Ovary (tissue), 3 donors: ENCODE results near the gene NCAN.

Source experiments
- CTCF ChIP-seq, 3 donors: fragments of 450-650 bp in 2 of 3; fragments of 200-600 bp in 1 of 3; IDR thresholded peaks; one replicate each; pipeline versions ENCODE4 v1.5.1 to v1.8.0; 2016 to 2022; ENCODE audit warnings: antibody characterized with exemption in 3 of 3, mild to moderate bottlenecking in 1 of 3
- POLR2A ChIP-seq: fragments of 450-650 bp; IDR thresholded peaks from one replicate; pipeline ENCODE4 v1.6.1; 2017; ENCODE audit warnings: antibody characterized with exemption, mild to moderate bottlenecking, moderate library complexity
- donor health status: DM: no; HTN: no; CAD: no.

DNA sequence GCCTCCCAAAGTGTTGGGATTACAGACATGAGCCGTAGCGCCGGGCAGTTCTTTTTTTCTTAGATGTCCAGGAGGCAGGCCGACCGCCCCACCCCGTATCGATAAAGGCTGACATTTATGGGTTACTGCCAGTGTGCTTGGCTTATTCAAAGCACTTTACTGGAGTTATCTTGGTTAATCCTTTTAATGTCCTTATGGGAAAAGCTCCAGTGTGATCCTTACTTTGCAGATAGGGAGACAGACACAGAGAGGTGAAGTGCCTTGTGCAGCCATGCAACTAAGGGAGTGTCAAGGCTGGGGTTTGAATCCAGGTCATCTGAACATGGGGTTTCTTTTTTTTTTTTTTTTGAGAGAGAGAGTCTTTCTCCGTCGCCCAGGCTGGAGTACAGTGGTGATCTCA, 19.2 kb downstream of the NCAN start:
- TF ChIP-seq POLR2A (no peak), CTCF (IDR thresholded peaks at IDR 0.05) (no peak)
